Fibroblast of mammary gland (primary cell): ENCODE results near the gene PGM1.

Experiments used
- DNase-seq: peaks from one replicate; pipeline ENCODE4 v3.0.0-alpha.2; 2010; ENCODE audit warnings: low read depth
- H3K4me3 ChIP-seq: 2 replicates; pipeline ENCODE4 v1.5.1; 2011; ENCODE audit warnings: low read depth, mild to moderate bottlenecking, low read length, moderate library complexity; ENCODE audit not compliant: control insufficient read depth
- CTCF ChIP-seq: conservative IDR thresholded peaks from 2 replicates; pipeline ENCODE4 v1.5.1; 2011; ENCODE audit warnings: low read depth, low read length, inconsistent platforms; ENCODE audit not compliant: control insufficient read depth, insufficient read depth

The PGM1 gene

GRCh38 chr1:63620671-63621070 is 27.5 kb downstream of the PGM1 start:
- TF ChIP-seq CTCF, result no peak
- DNase-seq, result no peak
- no peak overlapping the region for H3K4me3 ChIP-seq

GRCh38 chr1:63621075-63621474 is 27.9 kb downstream of the PGM1 start:
- no peak overlapping the region for H3K4me3 ChIP-seq
- no peak for DNase-seq
- TF ChIP-seq CTCF, result no peak

GRCh38 chr1:63621698-63622097 is 28.5 kb downstream of the PGM1 start:
- no peak for TF ChIP-seq CTCF
- peak; percentile 51 for DNase-seq
- H3K4me3 ChIP-seq, result no peak overlapping the region

GRCh38 chr1:63622849-63623566 is 29.8 kb downstream of the PGM1 start:
- no peak for DNase-seq

GRCh38 chr1:63623952-63624351 is 30.7 kb downstream of the PGM1 start:
- DNase-seq, result no peak
- no peak for TF ChIP-seq CTCF
- H3K4me3 ChIP-seq, result no peak overlapping the region

More at GRCh38 chr1:63622849-63623566, 29.8 kb downstream of the PGM1 start:
- TF ChIP-seq CTCF, result no peak
- H3K4me3 ChIP-seq, result no peak overlapping the region

GRCh38 chr1:63624911-63625310 is 31.7 kb downstream of the PGM1 start:
- TF ChIP-seq CTCF, result peak; percentile 20
- H3K4me3 ChIP-seq, result no peak overlapping the region
- no peak for DNase-seq

GRCh38 chr1:63626222-63626621 is 33.0 kb downstream of the PGM1 start:
- no peak for TF ChIP-seq CTCF
- peak; percentile 58 for DNase-seq
- no peak overlapping the region for H3K4me3 ChIP-seq
